ENCODE measurements around the gene IL17RC. TPM values are rescaled to one million over a fixed set of nuclear protein-coding genes. Genes with fewer than 3 reads are reported as not detected.

The IL17RC gene
- total and polyA plus RNA-seq, 2 of the 4 experiments (the other 2 are of a cell fraction): 20.8 to 28.3 TPM

DNA sequence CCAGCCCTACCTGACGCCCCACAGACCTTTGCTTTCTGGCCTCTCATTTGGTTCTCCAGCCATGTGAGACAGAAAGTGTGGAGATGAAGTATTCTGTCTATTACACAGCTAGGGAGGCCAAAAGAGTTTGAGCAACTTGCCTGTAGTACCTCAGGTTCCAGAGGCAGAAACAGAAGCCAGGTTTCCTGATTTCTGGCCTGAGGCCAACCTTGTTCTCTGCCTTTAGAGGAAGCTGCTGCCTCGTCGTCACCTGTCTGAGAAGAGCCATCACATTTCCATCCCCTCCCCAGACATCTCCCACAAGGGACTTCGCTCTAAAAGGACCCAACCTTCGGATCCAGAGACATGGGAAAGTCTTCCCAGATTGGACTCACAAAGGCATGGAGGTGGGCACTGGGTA, 10.4 kb upstream of the IL17RC start:
- Histone ChIP-seq H3K4ac (ENCODE audit: low read depth, low read length) (no peak overlapping the region), H3K79me1 (ENCODE audit: low read depth in 1 of 2, low read length in 2 of 2) (peaks cover 0 to 14% of the 10 kb centered on the region in 2 experiments; a peak in 2 of 4 replicates), H3K56ac (ENCODE audit: extremely low read depth, insufficient read depth, low read length) (no peak overlapping the region), H2BK120ac (ENCODE audit: low read depth, low read length) (no peak overlapping the region), H2BK5ac (ENCODE audit: low read depth, low read length, poor library complexity, severe bottlenecking) (no peak overlapping the region), H3K4me1 (ENCODE audit: control insufficient read depth, insufficient read depth, low read length) (peaks cover 11% of the 10 kb centered on the region), H2AK5ac (ENCODE audit: low read depth, low read length) (no peak overlapping the region), H3K9me3 (ENCODE audit: control insufficient read depth, insufficient read depth, low read length) (no peaks in the 10 kb centered on the region), H3K36me3 (ENCODE audit: control insufficient read depth, insufficient read depth, low read length) (no peaks in the 10 kb centered on the region), H3K4me3 (ENCODE audit: insufficient read depth, low read depth, low read length) (no peak overlapping the region), H4K20me1 (ENCODE audit: insufficient read depth, low read length) (no peaks in the 10 kb centered on the region), H2BK20ac (ENCODE audit: low read depth, low read length) (no peak overlapping the region), H3K14ac (replicated peaks; ENCODE audit: low read depth, low read length) (no peak overlapping the region), H4K8ac (ENCODE audit: low read depth in 2 of 2, low read length in 2 of 2) (no peak overlapping the region), H2AFZ (replicated peaks; ENCODE audit: low read length, poor library complexity) (no peak overlapping the region), H3K9me1 (ENCODE audit: insufficient read depth, low read length) (peaks cover 19% of the 10 kb centered on the region), H3K27me3 (ENCODE audit: control insufficient read depth, insufficient read depth, low read length) (no peaks in the 10 kb centered on the region), H2BK15ac (ENCODE audit: low read depth, low read length) (no peak overlapping the region), H4K91ac (ENCODE audit: insufficient read depth, low read depth, low read length) (no peak overlapping the region), H3K4me2 (ENCODE audit: low read depth, low read length) (no peak overlapping the region), H3K9ac (ENCODE audit: low read depth, low read length) (no peak overlapping the region), H3K18ac (ENCODE audit: low read depth, low read length) (no peak overlapping the region), H4K5ac (ENCODE audit: low read depth, low read length) (no peak overlapping the region), H2AK9ac (replicated peaks; ENCODE audit: low read depth, low read length, poor library complexity) (peak overlapping the region; percentile 50), H3K27ac (ENCODE audit: insufficient read depth, low read length) (no peak overlapping the region), H3K23ac (ENCODE audit: low read depth, low read length) (no peak overlapping the region)
- no CpG with 5 or more reads among the region's 5 CpGs for WGBS, 2 experiments (ENCODE audit: extremely low coverage in 2 of 2, insufficient read length in 1 of 2)
- no peak for DNase-seq
- no peak for TF ChIP-seq FOS (IDR thresholded peaks at IDR 0.05; ENCODE audit: low read depth, low read length)
- no peak for TF ChIP-seq RCOR1 (IDR thresholded peaks at IDR 0.05; ENCODE audit: insufficient replicate concordance, low read length)
- TF ChIP-seq, protein P1, sequence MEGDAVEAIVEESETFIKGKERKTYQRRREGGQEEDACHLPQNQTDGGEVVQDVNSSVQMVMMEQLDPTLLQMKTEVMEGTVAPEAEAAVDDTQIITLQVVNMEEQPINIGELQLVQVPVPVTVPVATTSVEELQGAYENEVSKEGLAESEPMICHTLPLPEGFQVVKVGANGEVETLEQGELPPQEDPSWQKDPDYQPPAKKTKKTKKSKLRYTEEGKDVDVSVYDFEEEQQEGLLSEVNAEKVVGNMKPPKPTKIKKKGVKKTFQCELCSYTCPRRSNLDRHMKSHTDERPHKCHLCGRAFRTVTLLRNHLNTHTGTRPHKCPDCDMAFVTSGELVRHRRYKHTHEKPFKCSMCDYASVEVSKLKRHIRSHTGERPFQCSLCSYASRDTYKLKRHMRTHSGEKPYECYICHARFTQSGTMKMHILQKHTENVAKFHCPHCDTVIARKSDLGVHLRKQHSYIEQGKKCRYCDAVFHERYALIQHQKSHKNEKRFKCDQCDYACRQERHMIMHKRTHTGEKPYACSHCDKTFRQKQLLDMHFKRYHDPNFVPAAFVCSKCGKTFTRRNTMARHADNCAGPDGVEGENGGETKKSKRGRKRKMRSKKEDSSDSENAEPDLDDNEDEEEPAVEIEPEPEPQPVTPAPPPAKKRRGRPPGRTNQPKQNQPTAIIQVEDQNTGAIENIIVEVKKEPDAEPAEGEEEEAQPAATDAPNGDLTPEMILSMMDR (conservative IDR thresholded peaks at IDR 0.05; ENCODE audit: low read depth, low read length): no peak
- no peak for TF ChIP-seq RAD21 (IDR thresholded peaks at IDR 0.05; ENCODE audit: low read length)
- no peak for TF ChIP-seq RFX5 (IDR thresholded peaks at IDR 0.05; ENCODE audit: low read depth, low read length)
- in situ Hi-C loops (cut with MboI; ENCODE audit: low sequenced_read_pairs): no loop called here
- dilution Hi-C loops (cut with HindIII; ENCODE audit: low sequenced_read_pairs, unreplicated experiment): no loop called here
- no peak for ATAC-seq (ENCODE audit: low read depth)
- BruUV-seq (replicated peaks): no TSS peak
- CTCF ChIA-PET: no interaction called here
- POLR2A ChIA-PET (ENCODE audit: unreplicated experiment): no interaction called here
- intact Hi-C loops (cut with micrococcal nuclease): no loop called here
